WTC11 (cell line): Measurements from ENCODE around the gene STK16. TPM values are rescaled to one million over a fixed set of nuclear protein-coding genes. Genes with fewer than 3 reads are reported as not detected.

Experiments used
- ATAC-seq: fragments of 200-7000 bp; cut with Tn5 transposase; 2 replicates; pipeline ENCODE4 v1.10.0; 2021; ENCODE audit warnings: mild to moderate bottlenecking, moderate library complexity
- CTCF ChIA-PET: fragments of 300-600 bp; sonication (Branson Sonifier 250); formaldehyde crosslinking; loops from one replicate; lab custom pipeline; 2021; ENCODE audit warnings: antibody characterized with exemption; lab: Charles Lee
- POLR2A ChIA-PET: fragments of 350-600 bp; sonication (Branson Sonifier 250); formaldehyde crosslinking; loops from one replicate; lab custom pipeline; 2021; ENCODE audit warnings: antibody characterized with exemption; lab: Charles Lee
- DNase-seq: peaks from one replicate; pipeline ENCODE4 v3.0.0; 2021; ENCODE audit warnings: low spot score
- H3K27ac Mint-ChIP-seq: 2 replicates; pipeline ENCODE4 v1.8.0; 2021; ENCODE audit warnings: mixed read lengths
- H3K27me3 Mint-ChIP-seq: 2 replicates; pipeline ENCODE4 v1.8.0; 2021; ENCODE audit warnings: low read depth, mild to moderate bottlenecking, moderate library complexity, mixed read lengths
- H3K36me3 Mint-ChIP-seq: 2 replicates; pipeline ENCODE4 v1.8.0; 2021; ENCODE audit warnings: mixed read lengths
- H3K4me1 Mint-ChIP-seq: 2 replicates; pipeline ENCODE4 v1.8.0; 2022; ENCODE audit warnings: mixed read lengths
- H3K4me3 Mint-ChIP-seq: 2 replicates; pipeline ENCODE4 v1.8.0; 2021; ENCODE audit warnings: mild to moderate bottlenecking, moderate library complexity, mixed read lengths
- H3K9me3 Mint-ChIP-seq: 2 replicates; pipeline ENCODE4 v1.8.0; 2021; ENCODE audit warnings: mixed read lengths
- ESRRA ChIP-seq: sonication (generic); formaldehyde crosslinking; IDR thresholded peaks from 2 replicates; pipeline ENCODE4 v1.8.1; 2022; ENCODE audit warnings: mild to moderate bottlenecking, missing genetic modification reagents, borderline replicate concordance
- NR1H2 ChIP-seq: sonication (generic); formaldehyde crosslinking; IDR thresholded peaks from 2 replicates; pipeline ENCODE4 v1.9.0; 2021; ENCODE audit warnings: mild to moderate bottlenecking, moderate library complexity, missing genetic modification reagents
- SMAD3 ChIP-seq: sonication (generic); formaldehyde crosslinking; IDR thresholded peaks from 2 replicates; pipeline ENCODE4 v1.8.0; 2022; ENCODE audit warnings: missing genetic modification reagents, mild to moderate bottlenecking, borderline replicate concordance
- SP1 ChIP-seq: sonication (generic); formaldehyde crosslinking; conservative IDR thresholded peaks from 2 replicates; pipeline ENCODE4 v1.8.1; 2022; ENCODE audit warnings: missing genetic modification reagents
- ZNF671 ChIP-seq: fragments of 250-450 bp; sonication (Bioruptor Pico); IDR thresholded peaks from 2 replicates; pipeline ENCODE4 v1.8.0; 2021; ENCODE audit warnings: mild to moderate bottlenecking
- total RNA-seq: library from RNA; stranded (reverse); gene quantifications from 3 replicates; pipeline ENCODE4 v1.2.3, GENCODE V29; 2021
- TF ChIP-seq, protein P1 (sequence below): sonication (generic); formaldehyde crosslinking; IDR thresholded peaks from 2 replicates; pipeline ENCODE4 v1.8.0; 2022; ENCODE audit warnings: mild to moderate bottlenecking, missing genetic modification reagents
- TF ChIP-seq, protein P2 (sequence below): sonication (generic); formaldehyde crosslinking; IDR thresholded peaks from 2 replicates; pipeline ENCODE4 v1.8.0; 2022; ENCODE audit warnings: mild to moderate bottlenecking, missing genetic modification reagents
- TF ChIP-seq, protein P3 (sequence below): sonication (generic); formaldehyde crosslinking; IDR thresholded peaks from 2 replicates; pipeline ENCODE4 v1.8.1; 2022; ENCODE audit warnings: missing genetic modification reagents, borderline replicate concordance
- TF ChIP-seq, protein P4 (sequence below): fragments of 250-450 bp; sonication (Bioruptor Pico); IDR thresholded peaks from 2 replicates; pipeline ENCODE4 v1.8.0; 2021; ENCODE audit warnings: mild to moderate bottlenecking
- TF ChIP-seq, protein P5 (sequence below): sonication (generic); formaldehyde crosslinking; IDR thresholded peaks from 2 replicates; pipeline ENCODE4 v1.8.1; 2023; ENCODE audit warnings: mild to moderate bottlenecking, moderate library complexity, missing genetic modification reagents
- TF ChIP-seq, protein P6 (sequence below): sonication (generic); formaldehyde crosslinking; IDR thresholded peaks from 2 replicates; pipeline ENCODE4 v1.8.1; 2023; ENCODE audit warnings: mild to moderate bottlenecking, missing genetic modification reagents, moderate library complexity
- TF ChIP-seq, protein P7 (sequence below): sonication (generic); formaldehyde crosslinking; IDR thresholded peaks from 2 replicates; pipeline ENCODE4 v1.8.0; 2023; ENCODE audit warnings: missing genetic modification reagents, mild to moderate bottlenecking, borderline replicate concordance

STK16 gene
- total RNA-seq, 1 experiment from 2014 or later: 27.5 TPM

DNA sequence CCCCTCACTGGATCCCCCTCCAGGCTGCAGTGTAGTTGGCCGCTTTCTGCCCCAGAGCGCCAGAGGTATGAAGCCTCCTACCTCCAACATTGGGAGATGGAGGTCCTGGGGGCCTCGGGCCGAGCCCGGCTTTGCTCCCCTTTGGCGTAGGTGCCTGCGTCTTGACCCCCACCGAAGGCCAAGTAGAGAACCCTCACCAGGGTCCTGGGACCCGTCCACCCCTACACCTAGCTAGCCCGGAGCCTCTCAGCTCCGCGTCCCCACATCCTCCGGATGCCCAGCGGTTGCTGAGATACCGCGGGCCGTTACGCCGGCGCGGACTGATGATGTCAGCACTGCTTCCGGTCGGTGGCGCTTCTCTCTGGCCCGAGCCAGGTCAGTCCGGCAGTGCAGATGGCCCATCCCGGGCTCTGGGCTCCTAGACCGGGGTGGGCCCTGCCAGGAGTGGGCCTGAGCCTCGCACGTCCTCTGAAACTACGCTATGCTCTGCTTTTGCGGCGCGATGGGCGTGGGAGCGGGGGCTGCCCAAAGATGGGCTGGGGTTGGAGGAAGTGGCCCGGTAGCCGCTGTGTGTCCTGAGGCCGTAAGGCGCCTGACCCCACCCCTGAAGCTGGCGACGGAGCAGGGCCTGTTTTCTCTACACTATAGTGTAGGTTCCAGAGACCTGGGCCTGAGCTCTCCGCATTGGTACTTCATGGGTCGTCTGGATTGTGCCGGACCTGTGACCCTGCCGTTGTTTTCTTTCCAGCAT, at the start of gene STK16, which contains the start of gene GLB1L (continued):
- TF ChIP-seq SP1 (CRISPR knock-in tag) (peak; percentile 72; the same call in 1 of the 2 replicates), ZNF671 (no peak)
- TF ChIP-seq, protein P1, sequence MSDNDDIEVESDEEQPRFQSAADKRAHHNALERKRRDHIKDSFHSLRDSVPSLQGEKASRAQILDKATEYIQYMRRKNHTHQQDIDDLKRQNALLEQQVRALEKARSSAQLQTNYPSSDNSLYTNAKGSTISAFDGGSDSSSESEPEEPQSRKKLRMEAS (CRISPR knock-in tag): peak; percentile 72
- TF ChIP-seq, protein P2, sequence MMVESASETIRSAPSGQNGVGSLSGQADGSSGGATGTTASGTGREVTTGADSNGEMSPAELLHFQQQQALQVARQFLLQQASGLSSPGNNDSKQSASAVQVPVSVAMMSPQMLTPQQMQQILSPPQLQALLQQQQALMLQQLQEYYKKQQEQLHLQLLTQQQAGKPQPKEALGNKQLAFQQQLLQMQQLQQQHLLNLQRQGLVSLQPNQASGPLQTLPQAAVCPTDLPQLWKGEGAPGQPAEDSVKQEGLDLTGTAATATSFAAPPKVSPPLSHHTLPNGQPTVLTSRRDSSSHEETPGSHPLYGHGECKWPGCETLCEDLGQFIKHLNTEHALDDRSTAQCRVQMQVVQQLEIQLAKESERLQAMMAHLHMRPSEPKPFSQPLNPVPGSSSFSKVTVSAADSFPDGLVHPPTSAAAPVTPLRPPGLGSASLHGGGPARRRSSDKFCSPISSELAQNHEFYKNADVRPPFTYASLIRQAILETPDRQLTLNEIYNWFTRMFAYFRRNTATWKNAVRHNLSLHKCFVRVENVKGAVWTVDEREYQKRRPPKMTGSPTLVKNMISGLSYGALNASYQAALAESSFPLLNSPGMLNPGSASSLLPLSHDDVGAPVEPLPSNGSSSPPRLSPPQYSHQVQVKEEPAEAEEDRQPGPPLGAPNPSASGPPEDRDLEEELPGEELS (CRISPR knock-in tag): 0 out of 2 replicates have a peak, but pooled peaks have one; percentile 33

DNA sequence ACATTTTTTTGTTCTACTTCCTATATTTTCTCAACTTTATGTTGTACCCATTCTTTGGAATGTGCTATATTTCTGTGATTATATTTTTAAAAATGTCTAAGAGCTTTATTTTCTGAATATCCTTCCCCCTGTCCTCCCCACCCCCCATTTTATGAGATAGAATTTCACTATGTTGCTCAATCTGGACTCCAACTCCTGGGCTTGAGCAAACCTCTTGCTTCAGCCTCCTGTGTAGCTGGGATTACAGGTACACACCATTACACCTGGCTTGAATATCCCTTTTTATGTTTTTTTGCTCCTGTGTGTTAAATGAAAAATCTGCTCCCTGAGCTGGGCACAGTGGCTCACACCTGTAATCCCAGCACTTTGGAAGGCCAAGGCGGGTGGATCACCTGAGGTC, 47.9 kb upstream of the STK16 start:
- H3K27ac Mint-ChIP-seq: no peak overlapping the region
- ChIA-PET POLR2A (no interaction called here), CTCF (interaction anchor here (1.1 to 1.9 kb wide), 2 partner anchors 9 to 98 kb away, joined by 5 to 7 read pairs; partner anchors contain the start of gene ZFAND2B)
- H3K4me3 Mint-ChIP-seq: no peak overlapping the region
- H3K36me3 Mint-ChIP-seq: no peaks in the 10 kb centered on the region
- peaks cover 8% of the 10 kb centered on the region for H3K4me1 Mint-ChIP-seq
- no peak for DNase-seq
- 0 out of 2 replicates have a peak, but pooled peaks cover 3% of the 10 kb centered on the region for H3K27me3 Mint-ChIP-seq
- ATAC-seq: no peak
- TF ChIP-seq, protein P3, sequence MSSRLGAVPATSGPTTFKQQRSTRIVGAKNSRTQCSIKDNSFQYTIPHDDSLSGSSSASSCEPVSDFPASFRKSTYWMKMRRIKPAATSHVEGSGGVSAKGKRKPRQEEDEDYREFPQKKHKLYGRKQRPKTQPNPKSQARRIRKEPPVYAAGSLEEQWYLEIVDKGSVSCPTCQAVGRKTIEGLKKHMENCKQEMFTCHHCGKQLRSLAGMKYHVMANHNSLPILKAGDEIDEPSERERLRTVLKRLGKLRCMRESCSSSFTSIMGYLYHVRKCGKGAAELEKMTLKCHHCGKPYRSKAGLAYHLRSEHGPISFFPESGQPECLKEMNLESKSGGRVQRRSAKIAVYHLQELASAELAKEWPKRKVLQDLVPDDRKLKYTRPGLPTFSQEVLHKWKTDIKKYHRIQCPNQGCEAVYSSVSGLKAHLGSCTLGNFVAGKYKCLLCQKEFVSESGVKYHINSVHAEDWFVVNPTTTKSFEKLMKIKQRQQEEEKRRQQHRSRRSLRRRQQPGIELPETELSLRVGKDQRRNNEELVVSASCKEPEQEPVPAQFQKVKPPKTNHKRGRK (CRISPR knock-in tag): no peak
- TF ChIP-seq ESRRA (CRISPR knock-in tag): no peak
- TF ChIP-seq, protein P4, sequence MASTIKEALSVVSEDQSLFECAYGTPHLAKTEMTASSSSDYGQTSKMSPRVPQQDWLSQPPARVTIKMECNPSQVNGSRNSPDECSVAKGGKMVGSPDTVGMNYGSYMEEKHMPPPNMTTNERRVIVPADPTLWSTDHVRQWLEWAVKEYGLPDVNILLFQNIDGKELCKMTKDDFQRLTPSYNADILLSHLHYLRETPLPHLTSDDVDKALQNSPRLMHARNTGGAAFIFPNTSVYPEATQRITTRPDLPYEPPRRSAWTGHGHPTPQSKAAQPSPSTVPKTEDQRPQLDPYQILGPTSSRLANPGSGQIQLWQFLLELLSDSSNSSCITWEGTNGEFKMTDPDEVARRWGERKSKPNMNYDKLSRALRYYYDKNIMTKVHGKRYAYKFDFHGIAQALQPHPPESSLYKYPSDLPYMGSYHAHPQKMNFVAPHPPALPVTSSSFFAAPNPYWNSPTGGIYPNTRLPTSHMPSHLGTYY: no peak
- no peak for TF ChIP-seq SMAD3 (CRISPR knock-in tag)
- TF ChIP-seq, protein P5, sequence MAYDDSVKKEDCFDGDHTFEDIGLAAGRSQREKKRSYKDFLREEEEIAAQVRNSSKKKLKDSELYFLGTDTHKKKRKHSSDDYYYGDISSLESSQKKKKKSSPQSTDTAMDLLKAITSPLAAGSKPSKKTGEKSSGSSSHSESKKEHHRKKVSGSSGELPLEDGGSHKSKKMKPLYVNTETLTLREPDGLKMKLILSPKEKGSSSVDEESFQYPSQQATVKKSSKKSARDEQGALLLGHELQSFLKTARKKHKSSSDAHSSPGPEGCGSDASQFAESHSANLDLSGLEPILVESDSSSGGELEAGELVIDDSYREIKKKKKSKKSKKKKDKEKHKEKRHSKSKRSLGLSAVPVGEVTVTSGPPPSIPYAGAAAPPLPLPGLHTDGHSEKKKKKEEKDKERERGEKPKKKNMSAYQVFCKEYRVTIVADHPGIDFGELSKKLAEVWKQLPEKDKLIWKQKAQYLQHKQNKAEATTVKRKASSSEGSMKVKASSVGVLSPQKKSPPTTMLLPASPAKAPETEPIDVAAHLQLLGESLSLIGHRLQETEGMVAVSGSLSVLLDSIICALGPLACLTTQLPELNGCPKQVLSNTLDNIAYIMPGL: no peak
- no peak for TF ChIP-seq NR1H2 (CRISPR knock-in tag)
- TF ChIP-seq, protein P6, sequence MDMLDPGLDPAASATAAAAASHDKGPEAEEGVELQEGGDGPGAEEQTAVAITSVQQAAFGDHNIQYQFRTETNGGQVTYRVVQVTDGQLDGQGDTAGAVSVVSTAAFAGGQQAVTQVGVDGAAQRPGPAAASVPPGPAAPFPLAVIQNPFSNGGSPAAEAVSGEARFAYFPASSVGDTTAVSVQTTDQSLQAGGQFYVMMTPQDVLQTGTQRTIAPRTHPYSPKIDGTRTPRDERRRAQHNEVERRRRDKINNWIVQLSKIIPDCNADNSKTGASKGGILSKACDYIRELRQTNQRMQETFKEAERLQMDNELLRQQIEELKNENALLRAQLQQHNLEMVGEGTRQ (CRISPR knock-in tag): no peak
- TF ChIP-seq, protein P7, sequence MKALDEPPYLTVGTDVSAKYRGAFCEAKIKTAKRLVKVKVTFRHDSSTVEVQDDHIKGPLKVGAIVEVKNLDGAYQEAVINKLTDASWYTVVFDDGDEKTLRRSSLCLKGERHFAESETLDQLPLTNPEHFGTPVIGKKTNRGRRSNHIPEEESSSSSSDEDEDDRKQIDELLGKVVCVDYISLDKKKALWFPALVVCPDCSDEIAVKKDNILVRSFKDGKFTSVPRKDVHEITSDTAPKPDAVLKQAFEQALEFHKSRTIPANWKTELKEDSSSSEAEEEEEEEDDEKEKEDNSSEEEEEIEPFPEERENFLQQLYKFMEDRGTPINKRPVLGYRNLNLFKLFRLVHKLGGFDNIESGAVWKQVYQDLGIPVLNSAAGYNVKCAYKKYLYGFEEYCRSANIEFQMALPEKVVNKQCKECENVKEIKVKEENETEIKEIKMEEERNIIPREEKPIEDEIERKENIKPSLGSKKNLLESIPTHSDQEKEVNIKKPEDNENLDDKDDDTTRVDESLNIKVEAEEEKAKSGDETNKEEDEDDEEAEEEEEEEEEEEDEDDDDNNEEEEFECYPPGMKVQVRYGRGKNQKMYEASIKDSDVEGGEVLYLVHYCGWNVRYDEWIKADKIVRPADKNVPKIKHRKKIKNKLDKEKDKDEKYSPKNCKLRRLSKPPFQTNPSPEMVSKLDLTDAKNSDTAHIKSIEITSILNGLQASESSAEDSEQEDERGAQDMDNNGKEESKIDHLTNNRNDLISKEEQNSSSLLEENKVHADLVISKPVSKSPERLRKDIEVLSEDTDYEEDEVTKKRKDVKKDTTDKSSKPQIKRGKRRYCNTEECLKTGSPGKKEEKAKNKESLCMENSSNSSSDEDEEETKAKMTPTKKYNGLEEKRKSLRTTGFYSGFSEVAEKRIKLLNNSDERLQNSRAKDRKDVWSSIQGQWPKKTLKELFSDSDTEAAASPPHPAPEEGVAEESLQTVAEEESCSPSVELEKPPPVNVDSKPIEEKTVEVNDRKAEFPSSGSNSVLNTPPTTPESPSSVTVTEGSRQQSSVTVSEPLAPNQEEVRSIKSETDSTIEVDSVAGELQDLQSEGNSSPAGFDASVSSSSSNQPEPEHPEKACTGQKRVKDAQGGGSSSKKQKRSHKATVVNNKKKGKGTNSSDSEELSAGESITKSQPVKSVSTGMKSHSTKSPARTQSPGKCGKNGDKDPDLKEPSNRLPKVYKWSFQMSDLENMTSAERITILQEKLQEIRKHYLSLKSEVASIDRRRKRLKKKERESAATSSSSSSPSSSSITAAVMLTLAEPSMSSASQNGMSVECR (CRISPR knock-in tag): no peak
- H3K9me3 Mint-ChIP-seq: peaks cover 10% of the 10 kb centered on the region
